ENCODE data around the gene DRC7.

Gene DRC7

GRCh38 chr16:57679016-57679415, 15.6 kb upstream of the DRC7 start:
- no peak overlapping the region for H3K27ac ChIP-seq
- TF ChIP-seq ZFX (IDR thresholded peaks at IDR 0.05) = no peak

GRCh38 chr16:57679767-57680482, 14.7 kb upstream of the DRC7 start:
- H3K27ac ChIP-seq = no peak overlapping the region
- TF ChIP-seq ZFX (IDR thresholded peaks at IDR 0.05) (no peak), CTCF (conservative IDR thresholded peaks at IDR 0.05) (no peak)

GRCh38 chr16:57680842-57681375, 13.7 kb upstream of the DRC7 start:
- no peak for TF ChIP-seq ZFX (IDR thresholded peaks at IDR 0.05)
- TF ChIP-seq CTCF (conservative IDR thresholded peaks at IDR 0.05) = no peak
- H3K27ac ChIP-seq = no peak overlapping the region

GRCh38 chr16:57681950-57682728, 12.5 kb upstream of the DRC7 start:
- TF ChIP-seq ZFX (IDR thresholded peaks at IDR 0.05) = no peak
- no peak overlapping the region for H3K27ac ChIP-seq

GRCh38 chr16:57682809-57683635, 11.6 kb upstream of the DRC7 start:
- H3K27ac ChIP-seq = no peak overlapping the region
- TF ChIP-seq ZFX (IDR thresholded peaks at IDR 0.05) = no peak
- no peak for TF ChIP-seq CTCF (conservative IDR thresholded peaks at IDR 0.05)

- TF ChIP-seq ZFX (IDR thresholded peaks at IDR 0.05) = no peak
- no peak for TF ChIP-seq CTCF (conservative IDR thresholded peaks at IDR 0.05)
- no peak overlapping the region for H3K27ac ChIP-seq
Observed at GRCh38 chr16:57683636-57684545, 10.7 kb upstream of the DRC7 start.

- TF ChIP-seq CTCF (conservative IDR thresholded peaks at IDR 0.05) = no peak
- TF ChIP-seq ZFX (IDR thresholded peaks at IDR 0.05) = no peak
- no peak overlapping the region for H3K27ac ChIP-seq
Observed at GRCh38 chr16:57684626-57685358, 9.8 kb upstream of the DRC7 start.

All from C4-2B (cell line).